HT-29 (cell line): ENCODE results near the gene POLR2E. TPM values are rescaled to one million over a fixed set of nuclear protein-coding genes. Genes with fewer than 3 reads are reported as not detected.

Source experiments
- total RNA-seq: library from RNA; depleted of rRNA; stranded (reverse); fragments of >200 nt; shearing (Covaris generic); gene quantifications from 2 replicates; pipeline ENCODE4 v1.2.3, GENCODE V29; 2014; rRNA removed

The POLR2E gene
- total RNA-seq, 1 experiment from 2014 or later = 395 TPM

Other genes starting within 250 kb of the POLR2E start
- not detected in 2 replicates for gene ELANE, start 243.1 kb downstream of the POLR2E start, total RNA-seq
- 1.1 and 1.4 TPM in 2 replicates for gene CFD, start 235.7 kb downstream of the POLR2E start, total RNA-seq
- gene MED16, start 202.2 kb downstream of the POLR2E start, total RNA-seq = 31.8 and 32.4 TPM in 2 replicates
- not detected in 2 replicates for gene RNU6-9, start 201.9 kb downstream of the POLR2E start, total RNA-seq
- 37.7 and 51.4 TPM in 2 replicates for gene R3HDM4, start 182.2 kb downstream of the POLR2E start, total RNA-seq
- not detected in 2 replicates for gene KISS1R, start 178.0 kb downstream of the POLR2E start, total RNA-seq
- gene ARID3A, start 169.3 kb downstream of the POLR2E start, total RNA-seq = 10.4 and 11.8 TPM in 2 replicates
- 172 and 186 TPM in 2 replicates for gene WDR18, start 111.0 kb downstream of the POLR2E start, total RNA-seq
- gene GRIN3B, start 95.0 kb downstream of the POLR2E start, total RNA-seq = not detected in 2 replicates
- gene TMEM259, start 74.3 kb downstream of the POLR2E start, total RNA-seq = 236 and 253 TPM in 2 replicates
- not detected in 2 replicates for gene RNU6-2, start 73.9 kb downstream of the POLR2E start, total RNA-seq
- 265 and 298 TPM in 2 replicates for gene CNN2, start 68.8 kb downstream of the POLR2E start, total RNA-seq
- gene ABCA7, start 55.3 kb downstream of the POLR2E start, total RNA-seq = 56.9 and 76.3 TPM in 2 replicates
- gene ARHGAP45, start 28.2 kb downstream of the POLR2E start, total RNA-seq = 93.3 and 102 TPM in 2 replicates
- 1,102 and 1,117 TPM in 2 replicates for gene GPX4, start 8.6 kb upstream of the POLR2E start, total RNA-seq
- gene SBNO2, start 78.9 kb upstream of the POLR2E start, total RNA-seq = 49.6 and 50.5 TPM in 2 replicates
- gene STK11, start 110.4 kb upstream of the POLR2E start, total RNA-seq = 101 and 114 TPM in 2 replicates
- gene CBARP, start 142.6 kb upstream of the POLR2E start, total RNA-seq = 2.4 and 3.9 TPM in 2 replicates
- gene ATP5F1D, start 146.4 kb upstream of the POLR2E start, total RNA-seq = 142 and 159 TPM in 2 replicates
- gene MIDN, start 153.2 kb upstream of the POLR2E start, total RNA-seq = 32.5 and 38.6 TPM in 2 replicates
- gene CIRBP, start 174.0 kb upstream of the POLR2E start, total RNA-seq = 72.3 and 72.7 TPM in 2 replicates
- gene FAM174C, start 180.2 kb upstream of the POLR2E start, total RNA-seq = 156 and 183 TPM in 2 replicates
- 43.6 and 48.5 TPM in 2 replicates for gene EFNA2, start 190.5 kb upstream of the POLR2E start, total RNA-seq